ENCODE measurements around the gene TEAD4.

TEAD4 gene

DNA sequence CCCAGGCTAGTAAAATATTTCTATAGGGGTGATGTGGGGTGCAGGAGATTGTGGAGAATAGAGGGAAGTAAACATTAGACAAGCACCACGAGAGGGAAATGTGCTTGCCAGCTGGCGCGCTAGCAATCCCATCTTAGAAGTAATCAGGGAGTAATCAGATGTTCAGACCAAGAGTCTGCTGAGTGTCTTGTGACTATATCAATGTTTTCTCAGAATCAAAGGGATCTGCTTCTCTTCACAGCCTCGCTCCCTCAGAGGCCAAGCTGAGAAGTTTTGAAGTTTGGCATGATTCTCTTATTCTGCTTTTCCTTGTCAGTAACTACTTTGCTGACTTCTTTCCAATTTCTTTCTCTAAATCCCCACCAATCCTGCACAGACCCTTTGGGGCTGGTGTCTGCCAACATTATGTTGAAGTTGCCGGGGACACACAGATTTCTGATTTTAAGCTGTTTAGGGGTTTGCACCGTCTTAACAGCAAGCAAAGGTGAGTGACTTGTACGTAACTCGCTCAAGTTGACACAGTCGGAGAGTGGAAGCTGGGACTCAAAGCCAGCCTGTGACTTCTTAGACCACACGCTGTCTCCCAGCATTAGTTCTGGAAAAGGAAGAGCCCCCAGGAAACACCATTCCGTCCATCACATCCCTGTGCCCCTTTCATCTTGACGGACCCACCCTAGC is 96.0 kb downstream of the TEAD4 start:
- TF ChIP-seq, protein P1, sequence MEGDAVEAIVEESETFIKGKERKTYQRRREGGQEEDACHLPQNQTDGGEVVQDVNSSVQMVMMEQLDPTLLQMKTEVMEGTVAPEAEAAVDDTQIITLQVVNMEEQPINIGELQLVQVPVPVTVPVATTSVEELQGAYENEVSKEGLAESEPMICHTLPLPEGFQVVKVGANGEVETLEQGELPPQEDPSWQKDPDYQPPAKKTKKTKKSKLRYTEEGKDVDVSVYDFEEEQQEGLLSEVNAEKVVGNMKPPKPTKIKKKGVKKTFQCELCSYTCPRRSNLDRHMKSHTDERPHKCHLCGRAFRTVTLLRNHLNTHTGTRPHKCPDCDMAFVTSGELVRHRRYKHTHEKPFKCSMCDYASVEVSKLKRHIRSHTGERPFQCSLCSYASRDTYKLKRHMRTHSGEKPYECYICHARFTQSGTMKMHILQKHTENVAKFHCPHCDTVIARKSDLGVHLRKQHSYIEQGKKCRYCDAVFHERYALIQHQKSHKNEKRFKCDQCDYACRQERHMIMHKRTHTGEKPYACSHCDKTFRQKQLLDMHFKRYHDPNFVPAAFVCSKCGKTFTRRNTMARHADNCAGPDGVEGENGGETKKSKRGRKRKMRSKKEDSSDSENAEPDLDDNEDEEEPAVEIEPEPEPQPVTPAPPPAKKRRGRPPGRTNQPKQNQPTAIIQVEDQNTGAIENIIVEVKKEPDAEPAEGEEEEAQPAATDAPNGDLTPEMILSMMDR (IDR thresholded peaks at IDR 0.05), result no peak

DNA sequence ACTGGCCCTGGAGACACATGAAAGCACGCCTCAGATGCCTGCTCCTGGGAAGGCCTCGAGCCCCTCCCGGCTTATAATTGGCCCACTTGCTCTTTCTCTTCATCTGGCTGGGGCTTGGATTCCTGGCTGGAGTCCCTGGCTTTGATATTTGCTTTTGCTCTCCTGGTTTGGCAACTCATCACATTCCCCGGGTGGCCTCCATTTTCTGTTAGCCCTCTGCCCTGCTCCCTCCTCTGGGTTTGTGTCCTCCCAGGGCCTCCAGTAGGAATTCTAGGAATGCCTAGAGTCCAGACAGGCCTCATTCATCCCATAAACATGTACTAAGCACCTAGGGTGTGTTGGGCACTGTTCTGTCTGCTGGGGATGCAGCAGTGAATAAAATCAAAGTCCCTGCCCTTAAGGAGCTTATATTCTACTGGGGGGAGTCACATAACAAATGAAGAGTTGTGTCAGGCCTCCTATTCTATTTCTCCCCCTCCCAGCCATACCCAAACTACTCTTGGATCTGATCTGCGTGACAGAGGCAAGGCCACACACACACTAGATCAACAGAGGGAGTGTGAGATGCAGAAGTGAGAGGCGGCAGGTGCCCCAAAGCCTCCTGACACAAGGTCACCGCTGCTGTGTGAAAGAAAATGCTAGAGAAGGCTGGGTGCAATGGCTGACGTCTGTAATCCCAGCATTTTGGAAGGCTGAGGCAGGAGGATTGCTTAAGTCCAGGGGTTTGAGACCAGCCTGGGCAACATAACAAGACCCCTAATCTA is 96.7 kb downstream of the TEAD4 start:
- TF ChIP-seq, protein P1 (IDR thresholded peaks at IDR 0.05), result no peak

DNA sequence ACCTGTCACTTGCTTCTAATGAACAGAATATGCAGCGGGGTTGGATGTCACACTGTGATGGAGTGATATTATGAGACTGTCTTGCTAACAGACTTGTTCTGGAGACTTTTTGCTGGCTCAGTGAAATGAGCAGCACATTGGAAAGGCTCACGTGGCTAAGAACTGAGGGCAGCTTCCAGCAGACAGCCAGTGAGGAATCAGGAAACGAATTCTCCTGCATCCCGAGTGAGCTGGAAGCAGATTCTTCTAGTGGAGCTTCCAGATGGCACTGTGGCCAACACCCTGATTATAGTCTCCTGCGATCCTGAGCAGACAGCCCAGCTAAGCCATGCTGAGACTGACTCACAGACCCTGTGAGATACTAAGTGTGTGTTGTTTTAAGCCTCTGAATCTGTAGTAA is 101.9 kb downstream of the TEAD4 start:
- TF ChIP-seq, protein P1 (IDR thresholded peaks at IDR 0.05), result no peak

DNA sequence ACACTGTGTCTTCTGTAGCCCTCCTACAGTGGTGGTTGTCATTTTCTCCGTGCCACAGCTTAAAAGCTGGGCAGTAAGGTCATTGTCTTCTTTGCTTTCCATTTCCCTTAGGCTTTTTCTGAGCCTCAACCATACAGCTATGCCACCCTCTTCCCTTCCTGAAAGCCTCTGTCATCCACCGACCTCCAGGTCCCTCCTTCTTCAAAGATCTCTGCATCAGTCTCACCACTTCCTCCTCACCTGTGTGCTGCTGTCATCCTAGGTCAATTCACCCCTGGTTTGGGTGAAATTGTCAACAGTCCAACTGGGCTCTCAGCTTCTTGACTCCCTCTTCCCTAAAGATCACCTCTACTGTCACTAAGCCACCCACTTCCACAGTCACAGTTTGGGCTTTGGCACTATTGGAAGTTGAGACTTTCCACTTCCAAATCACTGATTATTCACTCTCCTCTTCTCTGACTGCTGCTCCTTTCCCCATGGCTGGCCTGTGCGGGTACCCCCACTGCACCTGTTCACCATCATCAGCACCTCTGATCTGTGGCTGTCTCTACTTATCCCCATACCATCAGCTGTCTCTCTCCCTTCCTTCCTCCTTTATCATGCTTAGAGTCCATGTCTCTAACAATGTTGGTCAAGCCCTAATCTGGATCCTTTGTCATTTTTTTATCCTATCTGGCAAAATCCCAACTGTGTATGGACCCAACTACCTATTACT is 102.5 kb downstream of the TEAD4 start:
- TF ChIP-seq, protein P1 (IDR thresholded peaks at IDR 0.05), result no peak

DNA sequence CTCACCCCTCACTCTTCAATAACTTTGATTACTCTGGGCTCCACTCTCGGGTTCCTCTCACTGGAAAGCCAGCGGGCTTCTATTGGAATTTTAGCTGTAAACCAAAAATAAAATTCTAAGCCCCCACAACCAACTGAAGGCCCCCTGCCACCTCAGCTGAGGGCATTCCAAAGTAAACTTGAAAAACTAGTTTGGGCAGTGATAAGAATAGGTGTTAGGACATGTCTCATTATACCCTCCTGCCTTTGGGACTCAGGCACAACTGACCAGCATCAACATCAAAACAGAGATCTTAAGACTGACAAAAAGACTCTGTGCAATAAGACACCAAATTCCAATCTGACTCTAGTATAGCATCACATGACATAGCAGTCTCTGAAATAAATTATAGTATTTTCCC is 106.1 kb downstream of the TEAD4 start:
- TF ChIP-seq, protein P1 (IDR thresholded peaks at IDR 0.05), result no peak

DNA sequence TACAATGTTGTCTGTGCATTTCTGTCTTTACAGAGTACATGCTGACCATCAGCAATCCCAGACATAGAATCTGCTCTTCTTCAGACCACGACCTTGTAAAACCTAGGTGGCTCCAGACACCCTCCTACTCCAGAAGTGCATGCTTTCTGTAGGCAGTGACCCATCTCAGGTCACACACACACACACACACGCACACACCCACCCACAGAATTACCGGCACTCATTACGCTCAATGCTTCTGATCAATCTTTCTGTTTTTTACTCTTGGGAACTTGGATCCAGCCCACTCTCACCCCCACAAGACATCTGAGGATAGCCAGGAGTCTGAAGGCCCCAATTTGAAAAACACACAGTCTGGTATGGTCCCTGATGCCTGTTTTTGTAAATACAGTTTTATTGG is 110.5 kb downstream of the TEAD4 start:
- TF ChIP-seq, protein P1 (IDR thresholded peaks at IDR 0.05), result no peak

DNA sequence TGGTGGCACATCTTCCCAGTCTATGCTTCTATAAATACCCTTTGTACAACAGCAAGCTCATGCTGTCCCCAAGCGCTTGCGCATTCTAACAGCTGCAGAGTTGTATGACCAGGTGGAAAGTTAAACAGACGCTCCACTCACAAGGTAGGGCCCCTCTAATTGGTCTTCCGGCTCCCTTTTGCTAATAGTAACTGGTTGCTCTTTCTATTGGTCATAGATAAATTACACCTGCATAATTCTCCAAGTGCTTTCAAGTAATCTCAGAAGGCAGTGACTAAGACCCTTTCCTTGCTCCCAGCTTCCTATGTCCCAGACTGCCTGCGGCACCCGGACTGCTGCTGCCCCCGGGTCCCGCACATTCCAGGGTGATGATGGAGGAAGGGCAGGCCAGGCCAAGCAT is 111.9 kb downstream of the TEAD4 start:
- TF ChIP-seq, protein P1 (IDR thresholded peaks at IDR 0.05), result no peak

Measured in LNCAP (cell line).